HCT116 (cell line): ENCODE measurements around the gene KCNC4. TPM values are rescaled to one million over a fixed set of nuclear protein-coding genes. Genes with fewer than 3 reads are reported as not detected.

Experiments used
- ATAC-seq: fragments of 200-7000 bp; cut with Tn5 transposase; 2 replicates; pipeline ENCODE4 v1.9.1; 2020; ENCODE audit warnings: mild to moderate bottlenecking, moderate library complexity
- BruUV-seq: library from RNA; stranded (reverse); fragments of 400-500 nt; replicated peaks from 2 replicates; lab custom pipeline; 2021; lab: Mats Ljungman, UMichigan
- CTCF ChIA-PET: fragments of 300-600 bp; sonication (Branson Sonifier 250); formaldehyde crosslinking; loops from one replicate; lab custom pipeline; 2021; ENCODE audit warnings: antibody characterized with exemption; lab: Charles Lee
- POLR2A ChIA-PET: fragments of 300-600, 350-600 bp; sonication (Branson Sonifier 250); formaldehyde crosslinking; loops from one replicate; lab custom pipeline; 2021; ENCODE audit warnings: antibody characterized with exemption; lab: Charles Lee
- RAD21 ChIA-PET, 2 experiments: fragments of 300-600 bp; sonication (Branson Sonifier 250); formaldehyde crosslinking; loops; one replicate each; lab custom pipeline; 2023; ENCODE audit warnings: low total read pairs in 2 of 2; ENCODE audit not compliant: uncharacterized antibody in 2 of 2, unreplicated experiment in 2 of 2, low non-redundant PET in 1 of 2; lab: Charles Lee
- DNase-seq: peaks from one replicate; pipeline ENCODE4 v3.0.0-alpha.2; 2010; ENCODE audit warnings: low read depth, low spot score
- H2AFZ ChIP-seq: fragments of 200-600 bp; shearing (Covaris generic), sonication (generic); 2 replicates; pipeline ENCODE4 v1.6.1; 2017; ENCODE audit warnings: low read depth, mixed run types, mixed read lengths, antibody characterized with exemption, low read length; ENCODE audit not compliant: poor library complexity, severe bottlenecking
- H3K27ac ChIP-seq: 2 replicates; pipeline ENCODE4 v1.5.1; 2012; ENCODE audit warnings: low read depth, low read length
- H3K27me3 ChIP-seq: fragments of 200-600 bp; sonication (generic); 2 replicates; pipeline ENCODE4 v1.6.1; 2016; ENCODE audit warnings: mixed run types, low read length, mixed read lengths; ENCODE audit not compliant: insufficient read depth
- H3K36me3 ChIP-seq, 2 experiments: fragments of 200-500 bp in 1 of 2; fragments of 200-600 bp in 1 of 2; sonication (Bioruptor generic) in 1 of 2; sonication (generic) in 1 of 2; 2 replicates each; pipeline versions ENCODE4 v1.5.1 to v1.6.1; 2014 to 2016; ENCODE audit warnings: low read length in 2 of 2, inconsistent platforms in 1 of 2, mixed read lengths in 1 of 2, mixed run types in 1 of 2; ENCODE audit not compliant: insufficient read depth in 2 of 2, control insufficient read depth in 1 of 2
- H3K4me1 ChIP-seq, 2 experiments: fragments of 200-600 bp in 1 of 2; sonication (generic) in 1 of 2; 2 replicates each; pipeline versions ENCODE4 v1.5.1 to v1.6.1; 2012 to 2017; ENCODE audit warnings: low read length in 2 of 2, inconsistent platforms in 1 of 2, mild to moderate bottlenecking in 1 of 2, mixed read lengths in 1 of 2, mixed run types in 1 of 2, moderate library complexity in 1 of 2; ENCODE audit not compliant: insufficient read depth in 2 of 2, control insufficient read depth in 1 of 2
- H3K4me2 ChIP-seq: fragments of 200-600 bp; sonication (generic); 2 replicates; pipeline ENCODE4 v1.6.1; 2017; ENCODE audit warnings: mixed run types, low read length, mixed read lengths
- H3K4me3 ChIP-seq, 2 experiments: fragments of 200-600 bp in 1 of 2; sonication (generic) in 1 of 2; replicated peaks in 1 of 2; 2 replicates each; pipeline ENCODE4 v1.5.1; 2011 to 2016; ENCODE audit warnings: low read length in 2 of 2, control low read depth in 1 of 2, low read depth in 1 of 2, mild to moderate bottlenecking in 1 of 2, mixed read lengths in 1 of 2, mixed run types in 1 of 2
- H3K79me2 ChIP-seq: fragments of 200-600 bp; sonication (generic); 2 replicates; pipeline ENCODE4 v1.6.1; 2017; ENCODE audit warnings: mild to moderate bottlenecking, mixed run types, low read length, moderate library complexity, mixed read lengths; ENCODE audit not compliant: insufficient read depth
- H3K9ac ChIP-seq: fragments of 200-600 bp; sonication (generic); 2 replicates; pipeline ENCODE4 v1.6.1; 2016; ENCODE audit warnings: low read length, mixed read lengths
- H3K9me2 ChIP-seq: fragments of 200-600 bp; sonication (generic), shearing (Covaris generic); 2 replicates; pipeline ENCODE4 v1.6.1; 2017; ENCODE audit warnings: mixed run types, mild to moderate bottlenecking, moderate library complexity; ENCODE audit not compliant: insufficient read depth
- H3K9me3 ChIP-seq, 2 experiments: fragments of 200-500 bp in 1 of 2; fragments of 200-600 bp in 1 of 2; sonication (Bioruptor generic) in 1 of 2; sonication (generic) in 1 of 2; 2 replicates each; pipeline ENCODE4 v1.6.1; 2014 to 2017; ENCODE audit warnings: low read length in 2 of 2, mixed read lengths in 2 of 2, inconsistent platforms in 1 of 2, low read depth in 1 of 2, mild to moderate bottlenecking in 1 of 2, mixed run types in 1 of 2, moderate library complexity in 1 of 2; ENCODE audit not compliant: control insufficient read depth in 1 of 2, insufficient read depth in 1 of 2
- H4K20me1 ChIP-seq: fragments of 200-600 bp; sonication (generic), shearing (Covaris generic); 2 replicates; pipeline ENCODE4 v1.6.1; 2017; ENCODE audit warnings: mixed run types, mild to moderate bottlenecking, moderate library complexity; ENCODE audit not compliant: insufficient read depth
- CBX3 ChIP-seq: IDR thresholded peaks from 2 replicates; pipeline ENCODE4 v1.6.1; 2012; ENCODE audit warnings: low read depth
- CEBPB ChIP-seq: IDR thresholded peaks from 2 replicates; pipeline ENCODE4 v1.6.1; 2012; ENCODE audit warnings: low read depth
- EZH2 ChIP-seq: fragments of 200-600 bp; sonication (generic); IDR thresholded peaks from 2 replicates; pipeline ENCODE4 v1.6.1; 2017; ENCODE audit warnings: antibody characterized with exemption, mixed run types
- EZH2phosphoT487 ChIP-seq: fragments of 200-600 bp; IDR thresholded peaks from 2 replicates; pipeline ENCODE4 v1.6.1; 2018; ENCODE audit warnings: antibody characterized with exemption, borderline replicate concordance
- POLR2AphosphoS5 ChIP-seq: IDR thresholded peaks from 2 replicates; pipeline ENCODE4 v1.6.1; 2011; ENCODE audit warnings: mild to moderate bottlenecking, low read depth, low read length, moderate library complexity
- SP1 ChIP-seq: IDR thresholded peaks from 2 replicates; pipeline ENCODE4 v1.6.1; 2012; ENCODE audit warnings: low read depth
- YY1 ChIP-seq: IDR thresholded peaks from 2 replicates; pipeline ENCODE4 v1.6.1; 2011; ENCODE audit warnings: low read length, low read depth, moderate library complexity, mild to moderate bottlenecking; ENCODE audit not compliant: insufficient replicate concordance; ENCODE audit errors: extremely low read depth
- intact Hi-C: fragments of 100-400 bp; cut with micrococcal nuclease; formaldehyde crosslinking; loops from 2 replicates; pipeline ENCODE4 v1.10.0; 2022
- total RNA-seq: library from RNA; stranded (reverse); gene quantifications from one replicate; pipeline ENCODE4 v1.2.1, GENCODE V29; 2021; ENCODE audit not compliant: unreplicated experiment
- TF ChIP-seq, protein P1 (sequence below): IDR thresholded peaks from 2 replicates; pipeline ENCODE4 v1.6.1; 2012
- TF ChIP-seq, protein P2 (sequence below): IDR thresholded peaks from 2 replicates; pipeline ENCODE4 v1.6.1; 2012; ENCODE audit warnings: low read depth

The KCNC4 gene
- total RNA-seq, 1 experiment from 2014 or later: 13.0 TPM

DNA sequence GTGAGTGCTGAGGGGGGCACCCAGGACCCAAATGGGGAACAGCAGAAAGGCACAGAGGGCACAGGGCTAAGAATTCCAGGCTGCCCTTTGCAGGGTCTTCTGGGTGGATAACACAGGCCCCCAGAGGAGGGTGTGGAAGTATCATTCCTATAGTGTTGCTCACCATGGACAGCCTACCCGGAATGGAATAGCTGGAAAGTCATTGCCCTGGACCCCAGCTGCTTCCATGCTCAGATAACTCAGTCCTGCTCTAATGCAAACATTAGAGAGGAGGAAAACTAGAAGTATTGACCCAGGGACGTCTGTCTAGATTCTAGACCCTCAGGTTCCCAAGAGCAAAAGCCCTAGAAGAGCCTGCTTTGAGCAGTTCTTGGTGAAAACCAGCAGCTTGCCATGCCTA, 35.2 kb upstream of the KCNC4 start:
- TF ChIP-seq EZH2: no peak
- BruUV-seq: no TSS peak
- Histone ChIP-seq H4K20me1 (no peaks in the 10 kb centered on the region), H3K27ac (no peak overlapping the region), H3K9ac (no peak overlapping the region), H3K4me1 (no peaks in the 10 kb centered on the region), H3K27me3 (no peaks in the 10 kb centered on the region), H3K9me3 (no peaks in the 10 kb centered on the region), H3K4me2 (no peak overlapping the region), H3K36me3 (0 out of 4 replicates have a peak, but pooled peaks cover 0 to 5% of the 10 kb centered on the region in 2 experiments), H3K9me2 (no peaks in the 10 kb centered on the region), H2AFZ (no peak overlapping the region), H3K79me2 (no peaks in the 10 kb centered on the region), H3K4me3 (no peak overlapping the region)
- ChIA-PET RAD21 (no interaction called here), CTCF (no interaction called here), POLR2A (no interaction called here)
- intact Hi-C loops: no loop called here
- ATAC-seq: no peak
- no peak for DNase-seq

DNA sequence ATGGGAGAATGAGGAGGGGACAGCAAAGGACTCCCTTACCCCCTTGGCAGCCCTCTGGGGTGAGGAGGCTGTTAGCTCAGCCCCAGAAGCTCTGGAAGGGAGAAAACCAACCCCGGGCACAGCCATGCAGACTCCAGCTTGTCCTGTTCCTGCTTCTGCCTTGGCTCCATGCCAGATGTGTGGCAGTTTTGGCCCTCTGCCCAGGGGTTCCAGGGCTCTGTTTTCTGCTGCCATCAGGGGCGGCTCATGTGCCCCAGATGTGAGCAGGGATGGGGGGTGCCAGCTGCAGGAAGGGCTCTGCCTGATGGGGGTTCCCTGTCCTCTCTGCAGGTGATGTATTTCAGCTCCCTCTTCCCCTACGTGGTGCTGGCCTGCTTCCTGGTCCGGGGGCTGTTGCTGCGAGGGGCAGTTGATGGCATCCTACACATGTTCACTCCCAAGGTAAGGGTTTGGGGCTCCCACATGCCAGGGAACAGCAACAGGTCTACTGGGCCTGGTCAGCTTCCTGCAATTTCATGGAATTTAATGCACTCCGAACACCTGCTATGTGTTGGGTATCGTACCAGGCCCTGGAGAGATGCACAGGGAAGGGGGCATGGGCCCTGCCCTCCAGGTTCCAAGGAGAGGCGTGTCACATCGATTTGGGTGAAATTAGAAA, 33.7 kb upstream of the KCNC4 start:
- no peaks in the 10 kb centered on the region for H3K27me3 ChIP-seq
- H3K9me2 ChIP-seq: no peaks in the 10 kb centered on the region
- no peak overlapping the region for H2AFZ ChIP-seq
- CTCF ChIA-PET: no interaction called here
- H3K27ac ChIP-seq: no peak overlapping the region
- ATAC-seq (no peak), DNase-seq (no peak)
- TF ChIP-seq, protein P1, sequence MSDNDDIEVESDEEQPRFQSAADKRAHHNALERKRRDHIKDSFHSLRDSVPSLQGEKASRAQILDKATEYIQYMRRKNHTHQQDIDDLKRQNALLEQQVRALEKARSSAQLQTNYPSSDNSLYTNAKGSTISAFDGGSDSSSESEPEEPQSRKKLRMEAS: no peak
- no peak for TF ChIP-seq CEBPB
- no peak for TF ChIP-seq SP1
- TF ChIP-seq, protein P2, sequence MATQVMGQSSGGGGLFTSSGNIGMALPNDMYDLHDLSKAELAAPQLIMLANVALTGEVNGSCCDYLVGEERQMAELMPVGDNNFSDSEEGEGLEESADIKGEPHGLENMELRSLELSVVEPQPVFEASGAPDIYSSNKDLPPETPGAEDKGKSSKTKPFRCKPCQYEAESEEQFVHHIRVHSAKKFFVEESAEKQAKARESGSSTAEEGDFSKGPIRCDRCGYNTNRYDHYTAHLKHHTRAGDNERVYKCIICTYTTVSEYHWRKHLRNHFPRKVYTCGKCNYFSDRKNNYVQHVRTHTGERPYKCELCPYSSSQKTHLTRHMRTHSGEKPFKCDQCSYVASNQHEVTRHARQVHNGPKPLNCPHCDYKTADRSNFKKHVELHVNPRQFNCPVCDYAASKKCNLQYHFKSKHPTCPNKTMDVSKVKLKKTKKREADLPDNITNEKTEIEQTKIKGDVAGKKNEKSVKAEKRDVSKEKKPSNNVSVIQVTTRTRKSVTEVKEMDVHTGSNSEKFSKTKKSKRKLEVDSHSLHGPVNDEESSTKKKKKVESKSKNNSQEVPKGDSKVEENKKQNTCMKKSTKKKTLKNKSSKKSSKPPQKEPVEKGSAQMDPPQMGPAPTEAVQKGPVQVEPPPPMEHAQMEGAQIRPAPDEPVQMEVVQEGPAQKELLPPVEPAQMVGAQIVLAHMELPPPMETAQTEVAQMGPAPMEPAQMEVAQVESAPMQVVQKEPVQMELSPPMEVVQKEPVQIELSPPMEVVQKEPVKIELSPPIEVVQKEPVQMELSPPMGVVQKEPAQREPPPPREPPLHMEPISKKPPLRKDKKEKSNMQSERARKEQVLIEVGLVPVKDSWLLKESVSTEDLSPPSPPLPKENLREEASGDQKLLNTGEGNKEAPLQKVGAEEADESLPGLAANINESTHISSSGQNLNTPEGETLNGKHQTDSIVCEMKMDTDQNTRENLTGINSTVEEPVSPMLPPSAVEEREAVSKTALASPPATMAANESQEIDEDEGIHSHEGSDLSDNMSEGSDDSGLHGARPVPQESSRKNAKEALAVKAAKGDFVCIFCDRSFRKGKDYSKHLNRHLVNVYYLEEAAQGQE: no peak
- no peak for TF ChIP-seq EZH2phosphoT487
- no peak for TF ChIP-seq YY1
- TF ChIP-seq CBX3: no peak
- TF ChIP-seq POLR2AphosphoS5: no peak
- TF ChIP-seq, all 23 proteins: peak for 0
- RAD21 ChIA-PET: no interaction called here
- no TSS peak for BruUV-seq
- Histone ChIP-seq H3K9me3 (no peaks in the 10 kb centered on the region), H3K36me3 (0 out of 4 replicates have a peak, but pooled peaks cover 0 to 5% of the 10 kb centered on the region in 2 experiments), H3K79me2 (no peaks in the 10 kb centered on the region), H3K4me3 (no peak overlapping the region), H3K9ac (no peak overlapping the region), H3K4me1 (no peaks in the 10 kb centered on the region), H3K4me2 (no peak overlapping the region), H4K20me1 (no peaks in the 10 kb centered on the region)
- POLR2A ChIA-PET: no interaction called here
- intact Hi-C loops: no loop called here
